HG03097 (cell line): ENCODE measurements around the gene SNCB.

Experiments
- ATAC-seq: cut with Tn5 transposase; IDR thresholded peaks from one replicate; pipeline ENCODE4 v1.9.1; 2021; ENCODE audit not compliant: unreplicated experiment, low FRiP score

Gene SNCB

GRCh38 chr5:176578391-176578808 lies 51.9 kb downstream of the SNCB start:
- no peak for ATAC-seq

- ATAC-seq = no peak
Measured at GRCh38 chr5:176577312-176578176, 52.8 kb downstream of the SNCB start.

- ATAC-seq = no peak
Measured at GRCh38 chr5:176575488-176576422, 54.6 kb downstream of the SNCB start.

GRCh38 chr5:176575066-176575465 lies 55.3 kb downstream of the SNCB start:
- no peak for ATAC-seq

- no peak for ATAC-seq
Measured at GRCh38 chr5:176574297-176574591, 56.1 kb downstream of the SNCB start.

- ATAC-seq = no peak
Measured at GRCh38 chr5:176573564-176574296, 56.6 kb downstream of the SNCB start.
